Osteoblast (primary cell): ENCODE data around the gene F10. TPM values are rescaled to one million over a fixed set of nuclear protein-coding genes. Genes with fewer than 3 reads are reported as not detected.

Experiments
- DNase-seq: peaks from one replicate; pipeline ENCODE4 v3.0.0; 2011; ENCODE audit warnings: low spot score, mixed read lengths; ENCODE audit not compliant: insufficient read length; ENCODE audit errors: missing footprints
- H2AFZ ChIP-seq: 2 replicates; pipeline ENCODE4 v1.6.0; 2011; ENCODE audit warnings: mild to moderate bottlenecking, low read length
- H3K27ac ChIP-seq: 2 replicates; pipeline ENCODE4 v1.5.1; 2011; ENCODE audit warnings: mild to moderate bottlenecking, low read depth, low read length, moderate library complexity
- H3K27me3 ChIP-seq: 2 replicates; pipeline ENCODE4 v1.6.0; 2012; ENCODE audit warnings: mild to moderate bottlenecking, control low read depth, inconsistent platforms, low read length, moderate library complexity; ENCODE audit not compliant: insufficient read depth
- H3K36me3 ChIP-seq: 2 replicates; pipeline ENCODE4 v1.5.1; 2011; ENCODE audit warnings: mild to moderate bottlenecking, low read length, control low read depth, moderate library complexity; ENCODE audit not compliant: insufficient read depth
- H3K4me1 ChIP-seq: 2 replicates; pipeline ENCODE4 v1.5.1; 2011; ENCODE audit warnings: mild to moderate bottlenecking, low read length, control low read depth, moderate library complexity; ENCODE audit not compliant: insufficient read depth
- H3K4me2 ChIP-seq: 2 replicates; pipeline ENCODE4 v1.6.0; 2011; ENCODE audit warnings: mild to moderate bottlenecking, low read length; ENCODE audit not compliant: insufficient read depth
- H3K4me3 ChIP-seq: fragments of 200-600 bp; sonication (generic); 3 replicates; pipeline ENCODE4 v1.5.1; 2012; ENCODE audit warnings: mild to moderate bottlenecking, low read length, inconsistent platforms; ENCODE audit not compliant: insufficient read depth
- H3K79me2 ChIP-seq: 2 replicates; pipeline ENCODE4 v1.6.0; 2012; ENCODE audit warnings: mild to moderate bottlenecking, low read length, control low read depth, inconsistent platforms; ENCODE audit not compliant: insufficient read depth
- H3K9me3 ChIP-seq: 2 replicates; pipeline ENCODE4 v1.5.1; 2011; ENCODE audit warnings: low read depth, low read length, control low read depth
- H4K20me1 ChIP-seq: 2 replicates; pipeline ENCODE4 v1.6.0; 2012; ENCODE audit warnings: mild to moderate bottlenecking, low read length, control low read depth; ENCODE audit not compliant: insufficient read depth
- total RNA-seq: library from RNA; depleted of rRNA; stranded (reverse); fragments of >200 nt; gene quantifications from 2 replicates; pipeline ENCODE4 v1.2.3, GENCODE V29; 2012
- TF ChIP-seq, protein P1 (sequence below): IDR thresholded peaks from 2 replicates; pipeline ENCODE4 v1.5.1; 2011; ENCODE audit warnings: mild to moderate bottlenecking, low read depth, low read length, moderate library complexity; ENCODE audit errors: extremely low read depth

The F10 gene
- total RNA-seq, 1 donor = not detected

DNA sequence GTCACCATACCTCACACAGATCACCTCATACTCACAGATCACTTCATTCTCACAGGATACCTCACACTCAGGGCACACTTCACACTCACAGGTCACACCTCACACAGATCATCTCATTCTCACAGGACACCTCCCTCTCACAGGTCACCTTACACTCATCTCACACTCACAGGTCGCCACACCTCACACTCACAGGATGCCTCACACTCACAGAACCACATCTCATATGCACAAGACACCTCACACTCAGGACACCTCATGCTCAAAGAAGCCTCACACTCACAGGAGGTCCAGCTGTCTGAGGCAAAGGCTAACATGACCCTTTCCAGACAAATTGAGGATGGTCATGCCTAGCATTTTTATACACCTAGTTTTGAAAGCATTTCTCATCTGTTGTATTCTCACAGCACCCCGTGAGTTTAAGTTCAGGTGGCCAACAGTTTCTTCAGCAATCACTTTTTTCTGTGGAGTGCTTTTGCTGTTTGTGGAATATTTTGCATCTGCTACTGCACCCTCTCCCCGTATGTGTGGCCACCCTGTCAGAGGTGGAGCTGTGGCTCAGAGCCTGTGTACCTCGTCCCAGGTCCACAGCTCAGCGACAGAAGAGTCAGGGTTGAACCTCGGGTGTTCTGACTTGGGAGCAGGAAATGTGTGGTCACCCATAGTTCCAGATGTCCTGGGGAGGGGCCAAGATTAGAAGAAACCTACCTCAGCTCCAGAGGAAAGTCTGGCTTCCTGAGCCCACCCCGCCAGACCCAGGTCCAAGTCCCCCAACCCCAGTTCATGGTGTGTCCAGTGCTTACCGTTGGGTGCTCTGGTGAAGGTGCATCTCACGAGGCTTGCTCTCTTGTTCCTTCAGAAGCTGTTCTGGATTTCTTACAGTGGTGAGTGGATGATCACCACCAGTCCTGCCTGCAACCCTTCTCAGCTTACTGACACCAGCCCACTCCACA lies 9.4 kb upstream of the F10 start:
- Histone ChIP-seq H3K36me3 (no peaks in the 10 kb centered on the region), H3K9me3 (no peaks in the 10 kb centered on the region), H2AFZ (no peak overlapping the region), H4K20me1 (no peaks in the 10 kb centered on the region), H3K27ac (no peak overlapping the region), H3K4me3 (no peak overlapping the region), H3K27me3 (peaks cover 15% of the 10 kb centered on the region), H3K4me1 (no peaks in the 10 kb centered on the region), H3K79me2 (no peaks in the 10 kb centered on the region), H3K4me2 (no peak overlapping the region)
- peak; percentile 58 for DNase-seq
- TF ChIP-seq, protein P1, sequence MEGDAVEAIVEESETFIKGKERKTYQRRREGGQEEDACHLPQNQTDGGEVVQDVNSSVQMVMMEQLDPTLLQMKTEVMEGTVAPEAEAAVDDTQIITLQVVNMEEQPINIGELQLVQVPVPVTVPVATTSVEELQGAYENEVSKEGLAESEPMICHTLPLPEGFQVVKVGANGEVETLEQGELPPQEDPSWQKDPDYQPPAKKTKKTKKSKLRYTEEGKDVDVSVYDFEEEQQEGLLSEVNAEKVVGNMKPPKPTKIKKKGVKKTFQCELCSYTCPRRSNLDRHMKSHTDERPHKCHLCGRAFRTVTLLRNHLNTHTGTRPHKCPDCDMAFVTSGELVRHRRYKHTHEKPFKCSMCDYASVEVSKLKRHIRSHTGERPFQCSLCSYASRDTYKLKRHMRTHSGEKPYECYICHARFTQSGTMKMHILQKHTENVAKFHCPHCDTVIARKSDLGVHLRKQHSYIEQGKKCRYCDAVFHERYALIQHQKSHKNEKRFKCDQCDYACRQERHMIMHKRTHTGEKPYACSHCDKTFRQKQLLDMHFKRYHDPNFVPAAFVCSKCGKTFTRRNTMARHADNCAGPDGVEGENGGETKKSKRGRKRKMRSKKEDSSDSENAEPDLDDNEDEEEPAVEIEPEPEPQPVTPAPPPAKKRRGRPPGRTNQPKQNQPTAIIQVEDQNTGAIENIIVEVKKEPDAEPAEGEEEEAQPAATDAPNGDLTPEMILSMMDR = no peak

DNA sequence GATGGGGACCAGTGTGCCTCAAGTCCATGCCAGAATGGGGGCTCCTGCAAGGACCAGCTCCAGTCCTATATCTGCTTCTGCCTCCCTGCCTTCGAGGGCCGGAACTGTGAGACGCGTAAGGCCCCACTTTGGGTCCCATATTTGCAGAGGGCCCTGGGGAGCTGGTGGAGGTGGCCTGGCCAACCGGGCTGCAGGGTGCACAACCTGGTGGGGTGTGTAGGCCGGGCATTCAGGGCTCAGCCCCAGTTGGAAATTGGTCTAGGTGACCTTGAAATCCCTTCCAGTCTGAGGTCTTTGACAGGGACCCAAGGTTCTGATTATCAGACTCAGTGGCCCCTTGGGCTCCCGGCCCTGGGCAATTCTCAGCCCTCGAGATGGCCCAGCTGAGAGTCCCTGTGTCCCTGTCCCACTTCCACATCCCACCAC lies 8.7 kb upstream of the F10 start:
- Histone ChIP-seq H3K79me2 (no peaks in the 10 kb centered on the region), H3K4me3 (no peak overlapping the region), H3K4me1 (no peaks in the 10 kb centered on the region), H3K27ac (no peak overlapping the region), H3K27me3 (peaks cover 15% of the 10 kb centered on the region), H3K9me3 (no peaks in the 10 kb centered on the region), H2AFZ (no peak overlapping the region), H3K4me2 (no peak overlapping the region), H3K36me3 (no peaks in the 10 kb centered on the region), H4K20me1 (no peaks in the 10 kb centered on the region)
- peak; percentile 36 for DNase-seq
- TF ChIP-seq, protein P1 = no peak

DNA sequence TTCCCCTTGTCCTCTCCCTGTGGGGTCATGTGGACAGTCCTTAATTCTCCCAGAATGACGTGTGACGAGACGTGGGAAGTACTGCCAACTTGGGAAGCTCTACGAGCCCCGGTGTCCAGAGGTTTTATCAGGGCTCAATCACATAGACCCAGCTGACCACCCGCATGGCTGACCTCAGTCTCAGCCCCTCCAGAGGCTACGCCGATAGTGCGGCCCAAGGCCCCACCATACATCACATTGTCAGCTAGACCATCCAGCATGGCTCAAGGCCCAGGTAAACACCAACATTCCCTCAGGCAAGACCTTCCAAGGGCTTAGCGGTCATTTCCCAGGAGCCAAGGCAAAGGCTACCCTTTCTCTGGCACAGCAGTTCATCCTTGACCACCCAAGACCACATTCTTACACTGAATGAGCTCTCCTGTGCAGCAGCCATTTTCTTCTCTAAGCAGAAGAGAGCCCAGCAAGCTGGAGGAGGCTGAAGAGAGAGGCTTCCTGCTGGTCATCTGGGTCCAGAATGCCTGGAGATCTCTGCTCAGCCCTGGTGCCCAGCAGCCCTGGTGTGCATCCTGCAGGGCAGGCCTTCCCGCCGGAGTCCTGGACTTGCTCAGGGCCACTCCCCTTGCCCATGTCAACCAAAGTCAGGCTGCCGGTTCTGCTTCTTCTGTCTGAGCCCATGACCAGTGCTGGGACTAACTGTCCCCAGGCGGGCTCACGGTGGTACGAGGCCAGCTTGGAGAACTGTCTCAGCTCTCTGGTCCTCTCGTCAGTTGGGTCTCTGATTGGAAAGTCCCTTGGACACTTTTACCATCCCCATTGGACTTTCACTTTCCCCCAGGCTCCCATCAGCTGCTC lies 7.9 kb upstream of the F10 start:
- Histone ChIP-seq H3K27me3 (peaks cover 9% of the 10 kb centered on the region), H3K27ac (no peak overlapping the region), H2AFZ (no peak overlapping the region), H4K20me1 (no peaks in the 10 kb centered on the region), H3K4me2 (no peak overlapping the region), H3K79me2 (no peaks in the 10 kb centered on the region), H3K4me3 (no peak overlapping the region), H3K9me3 (no peaks in the 10 kb centered on the region), H3K4me1 (no peaks in the 10 kb centered on the region), H3K36me3 (no peaks in the 10 kb centered on the region)
- DNase-seq = peak; percentile 86
- TF ChIP-seq, protein P1 = no peak
